B cell (primary cell): ENCODE results near the gene NPTXR. TPM values are rescaled to one million over a fixed set of nuclear protein-coding genes. Genes with fewer than 3 reads are reported as not detected.
A peak's percentile ranks its signal among the peaks of the same experiment; 100 is the strongest.

ENCODE experiments used
- ATAC-seq: fragments of 200-7000 bp; cut with Tn5 transposase; one replicate; pipeline ENCODE4 v1.10.0; 2021; ENCODE audit warnings: low read depth, mild to moderate bottlenecking, moderate number of reproducible peaks, moderate library complexity
- CTCF ChIA-PET: fragments of 350-600 bp; sonication (Branson Sonifier 250); formaldehyde crosslinking; loops from one replicate; lab custom pipeline; 2021; ENCODE audit warnings: antibody characterized with exemption, inconsistent platforms; lab: Charles Lee
- POLR2A ChIA-PET: fragments of 350-600 bp; sonication (Branson Sonifier 250); formaldehyde crosslinking; loops from one replicate; lab custom pipeline; 2021; ENCODE audit warnings: antibody characterized with exemption; lab: Charles Lee
- DNase-seq: peaks from one replicate; pipeline ENCODE4 v3.0.0; 2013
- H2AFZ ChIP-seq: 2 replicates; pipeline ENCODE4 v1.6.1; 2012; ENCODE audit warnings: mild to moderate bottlenecking, low read depth, low read length; ENCODE audit not compliant: insufficient read depth, poor library complexity, severe bottlenecking
- H3K27ac ChIP-seq, 2 donors: 1 replicate in 1 of 2; 2 replicates in 1 of 2; pipeline ENCODE4 v1.5.1; 2012 to 2013; ENCODE audit warnings: low read length in 2 of 2, mild to moderate bottlenecking in 2 of 2, moderate library complexity in 1 of 2
- H3K27me3 ChIP-seq, 4 experiments: fragments of 200-600 bp in 1 of 4; sonication (generic) in 1 of 4; replicated peaks in 1 of 4; 1 replicate in 2 of 4; 2 replicates in 2 of 4; pipeline versions ENCODE4 v1.6.1 to v1.7.0; 2013 to 2016; ENCODE audit warnings: low read length in 3 of 4, mild to moderate bottlenecking in 2 of 4, mixed read lengths in 1 of 4, moderate library complexity in 1 of 4; ENCODE audit not compliant: insufficient read depth in 4 of 4, control insufficient read depth in 3 of 4; ENCODE audit errors: control extremely low read depth in 1 of 4
- H3K36me3 ChIP-seq, 2 experiments: replicated peaks in 1 of 2; 1 replicate in 1 of 2; 2 replicates in 1 of 2; pipeline versions ENCODE4 v1.6.1 to v1.7.1; 2013; ENCODE audit warnings: low read length in 1 of 2; ENCODE audit not compliant: insufficient read depth in 2 of 2, control insufficient read depth in 1 of 2; ENCODE audit errors: control extremely low read depth in 1 of 2, extremely low read depth in 1 of 2
- H3K4me1 ChIP-seq, 2 donors: fragments of 200-600 bp in 1 of 2; sonication (generic) in 1 of 2; 1 replicate in 1 of 2; 2 replicates in 1 of 2; pipeline versions ENCODE4 v1.5.1 to v1.6.1; 2013 to 2017; ENCODE audit warnings: low read length in 2 of 2; ENCODE audit not compliant: control insufficient read depth in 2 of 2, insufficient read depth in 2 of 2
- H3K4me2 ChIP-seq: replicated peaks from 2 replicates; pipeline ENCODE3; 2012; ENCODE audit warnings: mild to moderate bottlenecking, low read depth, low read length; ENCODE audit not compliant: poor library complexity, severe bottlenecking
- H3K4me3 ChIP-seq, 5 experiments: fragments of 200-600 bp in 1 of 5; sonication (generic) in 1 of 5; 1 replicate in 3 of 5; 2 replicates in 2 of 5; pipeline versions ENCODE4 v1.5.1 to v1.7.0; 2011 to 2016; ENCODE audit warnings: low read length in 4 of 5, mild to moderate bottlenecking in 4 of 5, low read depth in 2 of 5, control low read depth in 1 of 5, moderate library complexity in 1 of 5; ENCODE audit not compliant: insufficient read depth in 1 of 5; ENCODE audit errors: control extremely low read depth in 1 of 5, extremely low read depth in 1 of 5
- H3K79me2 ChIP-seq: fragments of 200-600 bp; sonication (generic); one replicate; pipeline ENCODE4 v1.6.0; 2016; ENCODE audit warnings: low read length; ENCODE audit not compliant: control insufficient read depth, insufficient read depth
- H3K9ac ChIP-seq: fragments of 200-600 bp; sonication (generic); 2 replicates; pipeline ENCODE4 v1.6.1; 2017; ENCODE audit warnings: mild to moderate bottlenecking, low read length, moderate library complexity
- H3K9me3 ChIP-seq, 3 donors: one replicate each; pipeline versions ENCODE4 v1.6.1 to v1.7.1; 2013; ENCODE audit warnings: low read length in 2 of 3; ENCODE audit not compliant: control insufficient read depth in 2 of 3, insufficient read depth in 1 of 3; ENCODE audit errors: control extremely low read depth in 1 of 3
- H4K20me1 ChIP-seq: 2 replicates; pipeline ENCODE4 v1.6.0; 2012; ENCODE audit warnings: mild to moderate bottlenecking, low read length; ENCODE audit not compliant: insufficient read depth, control insufficient read depth, poor library complexity, severe bottlenecking
- H3K27ac Mint-ChIP-seq: one replicate; pipeline ENCODE4 v1.8.0; 2021; ENCODE audit warnings: mixed read lengths
- H3K27me3 Mint-ChIP-seq: one replicate; pipeline ENCODE4 v1.8.0; 2021; ENCODE audit warnings: mixed read lengths
- H3K4me1 Mint-ChIP-seq: one replicate; pipeline ENCODE4 v1.8.0; 2021; ENCODE audit warnings: mixed read lengths
- H3K4me3 Mint-ChIP-seq: one replicate; pipeline ENCODE4 v1.8.0; 2021; ENCODE audit warnings: mixed read lengths
- H3K9me3 Mint-ChIP-seq: one replicate; pipeline ENCODE4 v1.8.0; 2022; ENCODE audit warnings: mixed read lengths; ENCODE audit not compliant: insufficient read depth
- CTCF ChIP-seq: fragments of 200-600 bp; IDR thresholded peaks from one replicate; pipeline ENCODE4 v1.8.0; 2022; ENCODE audit warnings: antibody characterized with exemption, mild to moderate bottlenecking
- EZH2 ChIP-seq: IDR thresholded peaks from 2 replicates; pipeline ENCODE4 v1.6.1; 2012; ENCODE audit warnings: borderline replicate concordance, low read depth, mild to moderate bottlenecking, moderate library complexity, low read length; ENCODE audit not compliant: insufficient read depth, poor library complexity, severe bottlenecking
- WGBS: methylation state at CpG from one replicate; pipeline ENCODE4 v1.1.5; 2013; ENCODE audit warnings: missing lambda C conversion rate; ENCODE audit not compliant: insufficient coverage; 5-methylcytosine and 5-hydroxymethylcytosine counted together
- intact Hi-C: fragments of 100-400 bp; cut with micrococcal nuclease; formaldehyde crosslinking; loops from one replicate; pipeline ENCODE4 v1.10.0; 2022
- polyA plus RNA-seq: library from polyadenylated mRNA; depleted of rRNA; stranded (reverse); fragments of >200 nt; gene quantifications from 2 replicates; pipeline ENCODE4 v1.2.3, GENCODE V29; 2012
- total RNA-seq, 2 donors: library from RNA; stranded (reverse); fragments of 120-200 nt in 1 of 2; gene quantifications; 1 replicate in 1 of 2; 2 replicates in 1 of 2; pipeline versions ENCODE4 v1.2.3 to v1.2.4, GENCODE V29; 2013 to 2022

The NPTXR gene
- total and polyA plus RNA-seq, 2 donors (not counting 1 experiment from before 2014, with no cell fraction given), result 0.16 to 0.71 TPM

- peaks cover 49% of the 10 kb centered on the region for H3K4me1 Mint-ChIP-seq
- ChIA-PET POLR2A (interaction anchor here (0.6 to 1.7 kb wide), 3 partner anchors 105 to 447 kb away, joined by 3 to 7 read pairs (median 5); partner anchors contain the start of genes GTPBP1 and RPL3), CTCF (interaction anchor here (1.0 to 5.1 kb wide), 6 partner anchors 110 to 445 kb away, joined by 3 to 167 read pairs (median 22); partner anchors contain the start of genes APOBEC3B and RPL3)
- Histone ChIP-seq H3K9ac (peak within 1 kb of the TSS; percentile 87), H3K4me2 (peak within 1 kb of the TSS; percentile 98), H3K36me3 (peaks cover 0 to 18% of the 10 kb centered on the region in 2 experiments), H3K4me3 (peak within 1 kb of the TSS; percentile 65 to 93 (median 75)), H3K4me1 (peaks cover 31 to 49% of the 10 kb centered on the region in 2 donors), H3K79me2 (peaks cover 19% of the 10 kb centered on the region), H3K9me3 (no peaks in the 10 kb centered on the region), H2AFZ (peak within 1 kb of the TSS; percentile 91), H3K27ac (peak within 1 kb of the TSS; percentile 42 to 54), H4K20me1 (peaks cover 36% of the 10 kb centered on the region), H3K27me3 (peaks cover 0 to 23% (median 8%) of the 10 kb centered on the region in 4 experiments)
- H3K27ac Mint-ChIP-seq, result peak within 1 kb of the TSS; percentile 92
- H3K9me3 Mint-ChIP-seq, result no peaks in the 10 kb centered on the region
- peaks cover 19% of the 10 kb centered on the region for H3K27me3 Mint-ChIP-seq
- WGBS, result under 1% methylated on average over 69 of the region's 73 CpGs
- H3K4me3 Mint-ChIP-seq, result peak within 1 kb of the TSS; percentile 94
- ATAC-seq, result peak; percentile 76
- intact Hi-C loops, result loop anchor here (1.0 to 10.0 kb wide), 8 partner anchors 110 to 1305 kb away; partner anchors contain the start of genes APOBEC3B, ATF4, CBX7 and CSNK1E
- TF ChIP-seq CTCF (no peak), EZH2 (no peak)
- peak; percentile 97 for DNase-seq
These were observed 28.5 kb upstream of the NPTXR start, which contains the start of gene CBX6 for GRCh38 chr22:38872172-38872830. Gene CBX6, minus strand, starts transcription at chr22:38872216. Its CDS starts 26 bp downstream, at chr22:38872190.
